ENCODE data around the gene FAM81B.

- TF ChIP-seq CTCF (conservative IDR thresholded peaks at IDR 0.05; ENCODE audit: low read depth, low read length) (no peak), EZH2 (IDR thresholded peaks at IDR 0.05; ENCODE audit: borderline replicate concordance, low read depth, low read length, poor library complexity, severe bottlenecking) (no peak)
Observed at GRCh38 chr5:95411474-95411873, 20.3 kb downstream of the FAM81B start.

Measured in A673 (cell line).